HEK293T (cell line): ENCODE data around the gene CA12.

Experiments
- BHLHE40 ChIP-seq: fragments of 450-650 bp; IDR thresholded peaks from 2 replicates; pipeline ENCODE4 v1.6.1; 2016; ENCODE audit warnings: mild to moderate bottlenecking, moderate library complexity, borderline replicate concordance
- PKNOX1 ChIP-seq: fragments of 450-650 bp; IDR thresholded peaks from 2 replicates; pipeline ENCODE4 v1.6.1; 2016
- SP1 ChIP-seq: fragments of 450-650 bp; IDR thresholded peaks from 2 replicates; pipeline ENCODE4 v1.6.1; 2017
- TARDBP ChIP-seq: fragments of 450-650 bp; IDR thresholded peaks from 2 replicates; pipeline ENCODE4 v1.6.1; 2016
- ZNF384 ChIP-seq: fragments of 450-650 bp; IDR thresholded peaks from 2 replicates; pipeline ENCODE4 v1.6.1; 2016

GRCh38 chr15:63330926-63331325, 50.7 kb downstream of the CA12 start:
- TF ChIP-seq BHLHE40 = no peak
- no peak for TF ChIP-seq PKNOX1
- no peak for TF ChIP-seq SP1
- TF ChIP-seq ZNF384 = no peak
- TF ChIP-seq TARDBP = no peak
